Hippocampal formation (tissue), 2 donors: ENCODE data around the gene NKAIN2.

Experiments
- DNase-seq, 2 donors: peaks; one replicate each; lab custom pipeline; 2025; lab: John Stamatoyannopoulos, UW

The NKAIN2 gene

DNA sequence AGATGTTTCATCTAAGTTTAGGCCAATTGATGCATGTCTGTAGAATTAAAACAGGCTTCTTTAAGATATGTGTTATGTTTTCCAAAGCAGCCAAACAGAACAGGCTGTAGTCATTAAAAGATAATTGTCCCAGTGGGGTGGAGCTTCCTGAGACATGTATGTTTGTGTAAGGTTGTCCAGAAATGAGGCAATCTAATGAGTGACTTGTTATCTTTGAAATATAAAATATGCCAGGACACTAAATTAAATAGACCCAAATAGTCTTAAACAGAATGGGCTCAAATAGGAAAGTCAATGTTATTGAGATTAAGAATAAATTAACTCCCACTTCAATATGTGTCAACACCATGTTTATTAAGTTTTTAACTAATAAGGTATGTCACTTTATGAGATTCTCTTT, 953.9 kb downstream of the NKAIN2 start:
- DNase-seq: no peak

DNA sequence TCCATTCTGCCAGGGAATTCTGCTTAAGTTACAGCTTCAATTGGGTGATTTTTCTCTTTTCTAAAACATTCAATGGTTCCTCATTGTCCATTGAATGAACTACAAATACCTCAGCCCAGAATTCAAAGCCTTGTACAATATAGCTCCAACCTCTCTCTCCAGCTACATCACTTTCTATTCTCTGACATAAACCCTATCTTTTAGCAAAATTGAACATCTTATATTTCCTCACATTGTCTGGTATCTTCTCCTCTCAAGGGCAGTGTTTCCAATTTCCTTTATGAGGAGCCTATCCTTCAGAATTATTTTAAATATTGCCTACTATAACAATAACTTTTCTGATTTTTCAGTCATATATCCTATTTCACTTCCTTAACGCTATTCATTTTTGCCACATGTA, 955.0 kb downstream of the NKAIN2 start:
- DNase-seq: no peak

DNA sequence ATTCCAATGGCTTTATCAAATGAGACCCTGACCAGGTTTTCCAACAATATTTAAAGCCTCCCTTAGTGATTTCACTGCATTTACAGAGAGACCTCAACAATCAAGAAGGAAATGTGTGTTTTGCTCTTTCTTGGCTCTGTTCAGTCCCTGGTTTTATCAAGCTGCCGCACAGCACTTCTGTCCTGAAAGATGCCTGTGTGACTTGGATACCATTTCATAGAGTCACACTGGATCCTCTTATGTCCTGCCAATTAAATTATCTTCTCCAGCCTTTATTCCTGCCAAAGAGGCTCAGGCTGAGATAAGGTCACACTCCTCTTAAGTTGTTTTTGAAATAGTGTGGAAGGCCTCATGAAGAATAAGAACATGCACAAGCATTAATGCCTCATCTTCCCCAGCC, 961.6 kb downstream of the NKAIN2 start:
- no peak for DNase-seq

DNA sequence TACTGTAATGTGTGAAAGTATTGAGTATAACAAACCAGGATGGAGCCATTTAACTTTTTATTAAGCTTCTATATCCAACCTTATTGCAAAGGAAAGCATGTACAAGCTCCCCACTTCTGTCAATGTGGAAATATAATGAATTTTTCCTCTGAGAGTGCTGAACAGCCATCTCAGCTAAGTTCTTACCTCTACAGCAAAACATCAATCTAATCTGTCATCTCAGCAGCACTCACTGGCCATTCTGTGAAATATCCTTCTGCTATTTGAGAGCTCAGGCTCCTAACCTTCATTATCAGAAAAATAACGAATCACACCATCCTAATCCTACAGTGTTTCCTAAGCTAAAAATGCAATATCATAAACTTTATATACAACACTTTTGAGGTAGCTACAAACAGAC, 964.6 kb downstream of the NKAIN2 start:
- no peak for DNase-seq

DNA sequence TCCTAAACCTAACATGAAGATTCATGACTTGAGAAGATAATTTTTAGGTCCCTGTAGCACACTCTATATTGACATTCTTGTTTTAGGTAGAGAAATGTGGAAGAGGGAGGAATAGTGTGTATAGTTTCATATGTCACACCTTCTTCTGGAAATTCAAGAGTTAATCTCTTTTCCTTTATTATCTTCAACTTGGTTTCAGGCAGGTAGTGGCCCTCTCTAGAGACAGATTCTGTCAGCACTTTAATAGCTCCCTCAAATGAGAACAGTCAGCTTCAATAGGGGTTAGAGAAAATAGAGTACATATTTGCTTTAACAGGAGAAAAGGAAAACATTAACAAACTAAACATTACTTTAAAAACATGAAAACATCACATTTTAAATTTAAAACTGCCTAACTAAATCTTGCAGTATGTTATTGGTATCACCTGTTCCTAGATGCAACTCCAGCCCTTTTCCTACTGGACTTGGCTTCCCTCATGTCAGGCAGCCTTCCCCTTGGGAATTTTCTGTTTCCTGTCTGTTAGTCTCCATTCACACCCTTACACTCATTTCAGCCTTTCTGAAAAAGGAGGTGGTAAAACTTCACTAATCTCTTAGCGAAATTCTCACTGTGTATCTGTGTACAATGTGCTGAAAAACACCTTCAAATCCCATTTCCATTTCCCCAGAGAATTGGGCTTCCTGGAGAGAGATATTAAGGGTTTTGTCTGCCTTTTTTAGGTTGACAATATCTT, 966.3 kb downstream of the NKAIN2 start:
- no peak for DNase-seq

DNA sequence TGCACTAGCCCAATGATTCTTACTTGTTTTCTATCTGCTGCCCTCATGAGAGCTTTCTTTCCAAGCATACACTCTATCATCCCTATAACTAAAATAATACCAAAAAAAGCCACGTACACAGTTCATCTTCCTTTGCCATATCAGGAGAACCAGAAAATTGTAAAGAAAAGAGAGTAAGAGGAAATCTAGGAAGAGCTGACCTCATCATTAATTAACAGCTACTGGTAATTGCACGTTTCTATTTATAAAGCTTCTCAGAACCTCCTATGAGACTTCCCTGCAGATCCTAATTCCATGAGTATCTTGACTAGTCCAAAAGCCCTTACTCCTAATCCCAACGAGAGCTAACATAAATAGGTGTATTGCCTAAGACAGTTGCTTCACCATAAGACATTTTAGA, 967.1 kb downstream of the NKAIN2 start:
- no peak for DNase-seq

DNA sequence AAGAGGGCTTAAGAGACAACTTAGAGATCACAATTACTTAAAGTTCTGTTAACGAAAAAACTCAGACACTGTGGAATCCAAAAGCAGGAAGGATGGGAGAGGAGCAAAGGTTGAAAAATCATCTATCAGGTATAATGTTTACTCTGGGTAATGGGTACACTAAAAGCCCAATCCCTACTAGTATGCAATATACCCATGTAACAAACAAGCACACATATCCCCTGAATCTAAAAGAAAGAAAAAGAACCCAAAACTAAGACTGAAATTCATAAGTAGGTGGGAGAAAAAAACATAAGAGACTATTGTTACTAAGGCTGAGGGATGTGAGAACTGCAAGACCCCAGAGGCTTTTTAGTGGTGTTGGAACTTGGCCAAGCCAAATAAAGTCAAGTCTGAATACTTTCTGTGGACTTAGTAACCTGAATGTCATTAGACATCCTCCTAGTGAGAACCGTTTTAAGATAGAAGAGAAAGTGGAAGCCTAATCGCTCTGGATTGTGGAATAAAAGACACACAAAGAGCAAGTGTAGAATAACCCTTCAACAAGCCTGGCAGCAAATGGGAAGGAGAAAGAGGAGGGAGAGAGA, 969.2 kb downstream of the NKAIN2 start:
- DNase-seq: no peak

DNA sequence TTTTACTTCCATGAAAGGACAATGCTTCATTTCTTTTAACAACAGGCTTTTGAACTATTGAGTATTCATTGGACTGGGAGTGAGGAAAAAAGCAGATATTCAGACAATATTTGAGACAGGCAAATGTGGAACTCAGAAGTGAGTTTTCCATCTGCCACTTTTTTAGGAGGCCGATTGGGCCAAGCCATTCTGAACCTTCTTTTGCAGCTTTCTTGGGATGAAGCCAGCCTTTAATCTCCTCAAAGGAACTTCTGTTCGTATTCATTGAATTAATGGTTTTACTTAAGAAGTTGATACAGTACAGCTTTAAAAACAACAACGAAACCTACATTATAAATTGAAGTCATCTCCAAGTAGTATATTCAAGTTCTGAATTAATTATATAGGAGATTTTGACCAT, 971.5 kb downstream of the NKAIN2 start:
- DNase-seq: no peak

DNA sequence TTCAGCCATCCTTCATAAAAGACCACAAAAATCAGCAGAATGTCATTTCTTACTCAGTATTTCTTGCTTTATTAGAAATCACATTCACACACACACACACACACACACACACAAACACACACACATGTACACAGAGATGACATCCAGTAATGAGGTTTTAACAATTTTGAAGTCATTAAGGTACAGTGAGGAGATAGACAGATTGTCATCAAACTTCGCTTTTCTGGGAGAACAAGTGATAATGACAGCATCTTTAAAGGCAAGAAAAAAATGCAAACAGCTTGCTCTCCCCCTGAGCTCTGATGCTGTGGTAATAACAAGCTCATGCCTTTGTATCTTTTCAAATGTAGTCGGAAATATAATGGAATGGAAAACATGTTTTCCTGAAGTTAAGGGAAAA, 974.2 kb downstream of the NKAIN2 start:
- DNase-seq: no peak

DNA sequence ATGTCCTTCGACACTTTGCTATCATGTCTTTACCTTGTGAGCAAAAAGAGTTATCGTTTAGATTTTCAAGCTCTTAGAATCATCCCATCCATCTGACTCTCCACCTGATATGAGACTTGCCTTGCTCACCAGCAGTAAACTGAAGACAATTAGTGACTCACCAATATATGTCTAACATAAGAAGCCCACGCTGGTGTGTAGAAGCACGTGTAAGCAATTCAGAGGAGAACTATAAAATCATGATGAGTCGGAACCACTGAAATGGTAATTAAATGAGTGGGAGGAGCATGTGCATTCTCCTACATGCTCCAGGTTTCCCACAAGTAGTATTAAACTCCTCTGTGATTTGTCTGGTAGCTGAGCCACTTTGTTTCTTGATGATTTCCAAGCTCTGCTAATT, 977.0 kb downstream of the NKAIN2 start:
- no peak for DNase-seq

DNA sequence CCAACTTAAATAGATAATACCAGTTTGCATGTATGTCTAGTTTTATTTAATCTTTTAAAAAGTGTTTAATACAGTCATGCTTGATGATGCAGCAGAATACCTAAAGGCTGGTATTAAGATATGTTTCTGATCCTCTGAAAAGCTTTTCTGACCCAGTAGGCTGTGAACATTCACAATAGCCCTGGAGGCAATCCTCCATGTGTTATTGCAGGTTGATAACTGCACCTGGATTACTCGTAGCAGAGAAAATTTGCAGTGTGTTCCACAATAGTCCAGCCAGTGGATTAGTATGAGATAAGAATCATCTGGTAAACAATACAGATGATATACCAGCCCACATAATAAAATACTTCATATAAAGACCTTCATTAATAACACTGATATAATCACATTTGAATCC, 979.7 kb downstream of the NKAIN2 start:
- DNase-seq: no peak

DNA sequence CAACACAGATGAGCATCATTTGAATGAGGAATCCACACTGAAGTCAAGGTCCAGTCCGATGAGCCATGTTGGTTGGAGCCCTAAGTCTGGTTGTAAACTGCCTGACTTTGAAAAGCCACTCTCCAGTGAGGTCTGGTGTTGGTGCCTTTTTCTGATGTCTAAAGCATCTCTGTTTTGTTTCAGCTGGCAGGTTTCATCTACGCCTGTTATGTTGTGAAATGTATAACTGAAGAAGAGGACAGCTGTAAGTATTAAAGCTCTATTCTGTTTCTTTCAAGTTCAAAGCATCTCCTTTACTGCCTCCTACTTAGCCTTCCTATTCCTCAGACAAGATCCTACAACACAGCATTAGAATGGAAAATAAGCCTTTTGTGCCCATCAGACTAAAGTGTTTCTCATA, 987.5 kb downstream of the NKAIN2 start:
- no peak for DNase-seq

DNA sequence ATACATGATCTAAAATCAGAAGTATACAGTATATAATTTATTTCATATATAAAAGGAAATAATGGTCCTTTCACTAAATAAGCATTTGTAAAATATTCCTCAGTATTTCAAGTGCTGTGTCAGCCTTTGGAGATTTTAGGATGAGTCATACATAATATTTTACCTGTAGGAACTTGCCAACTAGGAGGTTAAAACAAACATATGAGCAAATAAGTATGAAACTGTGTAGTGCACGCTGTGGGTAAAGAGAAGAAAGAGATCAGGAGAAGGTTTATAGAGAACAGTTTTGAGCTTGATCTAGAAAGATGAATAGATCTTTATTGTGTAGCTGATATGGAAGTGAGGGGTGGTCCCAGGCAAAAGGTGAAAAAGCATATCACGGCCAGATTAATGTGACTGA, 988.7 kb downstream of the NKAIN2 start:
- no peak for DNase-seq

DNA sequence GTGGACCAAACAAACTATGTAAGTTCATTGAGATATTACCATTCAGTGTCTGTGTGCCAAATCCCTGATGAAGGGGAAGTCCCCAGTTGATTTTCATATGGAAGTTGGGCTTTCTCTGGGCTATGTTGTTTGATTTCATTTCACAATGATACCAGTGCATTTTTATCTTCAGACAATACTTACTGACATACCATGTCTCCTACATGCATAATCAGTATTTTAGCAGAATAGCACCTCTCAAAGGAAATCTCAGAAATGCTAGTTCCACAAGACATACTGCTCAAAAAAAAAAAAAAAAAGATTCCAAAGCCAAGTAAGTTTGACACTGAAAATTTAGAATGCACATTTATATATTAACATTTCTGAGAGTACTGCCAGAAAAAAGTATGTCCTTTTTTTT, 989.7 kb downstream of the NKAIN2 start:
- DNase-seq: no peak

DNA sequence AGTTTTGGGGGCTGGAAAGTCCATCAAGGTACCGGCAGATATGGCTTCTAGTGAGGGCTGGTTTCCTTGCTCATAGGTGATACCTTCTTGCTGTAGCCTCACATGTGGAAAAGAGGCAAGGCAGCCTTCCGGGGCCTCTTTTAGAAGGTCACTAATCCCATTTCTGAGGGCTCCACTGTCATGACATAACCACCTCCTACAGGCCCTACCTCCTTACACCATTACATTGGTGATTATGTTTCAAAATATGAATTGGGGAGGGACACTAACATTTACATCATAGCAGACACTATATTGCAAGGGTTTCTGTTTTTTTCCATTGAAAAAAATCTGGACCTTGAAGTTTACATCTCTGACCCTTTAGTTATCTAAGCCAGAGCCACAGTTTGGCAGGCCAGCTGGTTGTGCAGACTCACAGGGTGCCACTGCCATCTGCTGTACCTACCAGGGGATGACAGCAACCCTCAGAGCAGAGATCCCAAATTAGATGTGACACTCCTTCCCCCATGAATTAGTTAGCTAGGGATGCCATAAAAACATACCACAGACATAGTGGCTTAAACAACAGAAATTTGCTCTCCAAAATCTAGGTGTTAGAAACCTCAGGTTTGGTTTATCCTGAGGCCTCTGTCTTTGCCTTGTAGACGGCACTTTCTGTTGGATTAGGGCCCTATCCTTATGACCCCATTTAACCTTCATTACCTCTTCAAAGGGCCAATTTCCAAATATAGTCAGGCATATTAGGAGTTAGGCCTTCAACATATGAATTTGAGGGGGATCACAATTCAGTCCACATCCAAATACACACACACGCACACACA, 992.2 kb downstream of the NKAIN2 start:
- peak; percentile 11 to 73 for DNase-seq

DNA sequence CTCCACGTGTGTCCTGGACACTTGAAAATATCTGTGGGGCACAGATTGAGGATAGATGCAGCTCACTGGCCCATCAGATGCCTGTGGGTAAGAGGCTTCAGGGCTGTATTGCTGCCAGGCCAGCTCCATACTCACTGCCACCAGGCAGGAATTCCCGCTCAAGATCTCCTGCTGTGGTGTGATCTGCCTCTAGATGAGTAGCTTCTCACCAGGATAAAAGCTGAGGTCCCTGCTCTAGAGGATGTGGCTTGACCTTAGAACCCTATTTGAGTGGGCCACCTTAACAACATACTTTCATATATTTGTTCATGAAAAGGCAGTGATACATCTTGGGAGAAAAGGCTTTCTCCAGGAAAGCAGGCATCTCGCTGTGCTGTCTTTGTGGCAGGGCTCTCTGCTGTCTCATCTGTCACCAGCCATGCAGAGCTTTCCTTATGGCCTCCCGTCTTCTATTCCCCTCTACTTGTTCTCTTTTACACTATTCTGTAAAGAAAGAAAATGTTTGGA, 992.9 kb downstream of the NKAIN2 start:
- no peak for DNase-seq

DNA sequence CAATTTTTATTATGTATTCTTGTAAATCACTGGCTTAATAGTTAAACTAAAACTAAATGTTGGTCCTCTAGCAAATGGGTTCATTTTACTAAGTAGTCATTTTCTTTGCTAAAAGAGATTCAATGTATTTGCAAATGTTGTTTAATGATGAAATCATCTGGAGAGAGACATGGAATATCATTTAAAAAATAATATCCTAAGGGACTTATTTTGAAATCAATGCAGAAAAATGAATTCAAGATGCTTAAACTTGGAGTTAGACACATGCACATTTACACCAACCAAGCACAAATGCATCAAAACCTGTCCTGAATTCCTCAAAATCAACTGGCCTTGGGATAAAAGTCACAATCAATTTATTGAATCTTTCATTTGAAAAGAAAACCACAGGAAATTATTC, 993.6 kb downstream of the NKAIN2 start:
- DNase-seq: no peak

DNA sequence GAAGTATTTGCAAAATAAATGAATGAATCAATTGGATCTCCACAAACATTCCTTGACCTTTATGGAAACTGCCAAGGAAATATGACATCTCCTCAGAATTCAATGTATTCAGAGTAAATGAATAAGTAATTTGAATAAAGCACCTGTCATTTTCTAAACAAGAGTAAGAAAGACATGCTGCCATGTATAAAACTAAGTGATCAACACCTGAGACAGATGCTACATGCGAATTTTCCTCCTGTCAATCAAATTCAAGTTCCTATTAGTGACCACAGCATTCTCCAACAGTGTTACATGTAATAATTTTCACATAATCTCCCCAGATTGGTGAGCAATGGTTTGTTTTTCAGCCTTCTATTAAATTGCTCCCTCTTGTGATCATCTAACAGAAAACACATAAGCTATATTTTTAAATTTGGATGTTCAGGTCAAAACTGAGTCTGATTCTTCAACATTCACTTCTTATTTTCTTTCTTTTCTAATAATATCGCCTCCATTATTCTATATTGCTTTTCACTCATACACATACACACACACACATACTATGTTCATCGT, 995.4 kb downstream of the NKAIN2 start:
- DNase-seq: no peak

DNA sequence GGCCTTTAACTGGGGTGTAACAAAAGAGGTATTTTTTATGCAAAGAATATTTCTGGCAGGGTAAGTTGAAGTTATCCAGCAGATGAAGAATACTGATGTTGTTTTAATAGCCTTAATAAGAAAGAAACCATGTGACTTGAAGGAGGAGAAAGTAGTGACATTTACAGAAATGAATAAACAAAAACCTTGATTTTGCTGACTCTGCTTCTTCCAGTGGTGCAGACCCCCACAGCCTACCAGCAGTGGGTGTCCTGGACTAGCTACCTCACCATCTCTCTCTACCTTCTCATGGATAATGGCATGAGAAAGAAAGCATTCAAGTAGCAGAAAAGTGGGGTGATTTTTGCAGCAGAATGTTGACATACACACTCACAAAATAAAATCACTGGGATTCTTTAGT, 996.0 kb downstream of the NKAIN2 start:
- no peak for DNase-seq

DNA sequence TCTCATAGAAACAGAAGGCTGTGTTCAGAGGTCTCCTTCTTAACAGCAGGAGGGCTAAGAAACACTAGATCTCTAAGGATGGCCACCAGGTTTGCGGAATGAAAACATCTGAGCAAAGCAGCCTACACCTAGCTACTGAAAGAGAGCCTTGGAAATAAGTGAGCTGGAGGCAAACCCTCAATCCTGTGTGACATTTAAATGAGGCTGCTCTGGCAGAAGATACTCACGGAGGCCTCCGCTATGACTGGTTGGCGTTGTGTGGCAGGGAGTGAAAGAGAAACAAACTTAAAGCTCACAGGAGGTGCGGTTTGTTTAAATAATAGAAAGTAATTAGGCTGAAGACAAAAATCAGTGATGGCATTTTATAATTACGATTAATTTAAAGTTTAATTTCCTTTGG, 996.6 kb downstream of the NKAIN2 start:
- no peak for DNase-seq

DNA sequence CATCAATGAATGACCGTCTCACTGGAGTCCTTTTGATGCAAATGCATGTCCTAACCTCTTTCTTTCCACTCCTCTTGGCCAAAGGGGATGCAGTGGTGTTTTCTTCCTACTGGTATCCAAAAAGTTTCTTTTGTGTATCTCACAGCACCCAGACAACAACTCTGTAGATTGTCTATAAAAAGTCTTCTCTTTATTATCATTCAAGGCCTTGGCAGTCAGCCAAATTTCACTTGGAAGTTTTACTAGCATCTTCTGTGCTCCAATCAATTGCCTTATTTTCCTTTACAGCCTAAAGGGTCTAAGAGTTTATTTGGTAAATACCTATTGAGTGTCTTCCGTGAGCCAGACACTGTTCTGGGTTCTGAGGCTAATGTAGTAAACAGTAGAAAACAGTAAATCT, 1008.4 kb downstream of the NKAIN2 start:
- DNase-seq: no peak

DNA sequence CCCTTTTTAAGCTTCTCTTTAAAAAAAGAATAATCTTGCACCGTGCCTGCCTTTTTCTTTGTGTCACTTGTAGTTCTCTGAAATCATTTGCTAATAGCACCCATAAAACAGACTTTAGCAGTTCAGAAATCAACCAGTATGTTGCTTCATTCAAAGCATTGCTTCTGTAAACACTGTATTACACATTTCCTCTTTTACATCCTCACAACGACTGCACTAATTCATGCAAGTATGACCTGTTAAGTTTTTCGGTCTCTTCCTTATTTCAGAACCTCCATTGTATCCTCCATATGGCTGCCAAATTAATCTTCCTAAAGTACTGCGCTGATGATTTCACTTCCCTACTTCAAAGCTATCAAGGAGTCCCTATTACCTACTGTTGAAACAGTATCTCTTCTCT, 1015.7 kb downstream of the NKAIN2 start:
- DNase-seq: no peak

DNA sequence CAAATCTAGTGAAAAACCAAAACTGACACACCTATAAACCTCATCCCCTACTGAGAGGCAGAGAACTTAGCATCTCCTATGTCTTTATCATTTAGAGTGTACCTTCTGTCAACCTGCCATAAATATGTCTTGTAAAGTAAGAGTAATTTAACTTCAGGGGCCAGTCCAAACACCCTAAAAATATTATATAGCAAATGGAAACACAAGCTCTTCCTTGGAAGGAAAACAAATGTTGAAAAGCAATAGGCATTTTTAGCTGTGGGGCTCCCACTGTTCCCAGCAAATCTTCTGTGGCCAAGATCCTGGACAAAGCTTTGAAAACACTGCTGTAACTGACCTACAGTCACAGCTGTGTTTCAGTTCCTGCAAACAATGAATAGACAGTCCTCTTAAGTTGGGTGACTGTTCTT, 1018.5 kb downstream of the NKAIN2 start:
- DNase-seq: no peak
